Stimulated activated CD4-positive, alpha-beta T cell treated with anti-CD3 and anti-CD28 coated beads, Interleukin-15, amount 100 ng/mL, for 24 hours (primary cell): Measurements from ENCODE around the gene CCDC148.
"Not testable (repeated sequence)": the region's sequence is repeated elsewhere in the genome, so short reads cannot be mapped to it uniquely, and the experiment has no call there.

Experiments used
- DNase-seq: peaks from one replicate; pipeline ENCODE4 v3.0.0-alpha.2; 2020

Gene CCDC148

DNA sequence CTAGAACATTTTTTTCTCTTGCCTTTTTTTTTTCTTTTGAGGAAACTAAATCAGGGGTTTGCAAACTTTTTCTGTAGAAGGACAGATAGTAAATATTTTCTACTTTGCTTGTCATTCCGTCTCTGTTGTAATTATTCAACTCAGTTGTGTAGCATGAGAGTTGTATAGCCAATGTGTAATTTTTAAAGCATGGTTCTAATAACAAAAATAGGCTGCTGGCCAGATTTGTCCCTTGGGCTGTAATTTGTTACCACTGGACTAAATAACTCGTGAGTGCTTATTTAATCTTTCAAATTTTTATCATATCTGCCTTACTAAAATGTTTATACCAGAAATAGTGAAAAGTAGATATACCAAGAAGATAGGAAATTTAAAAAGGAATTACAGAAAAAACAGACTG lies 43.0 kb downstream of the CCDC148 start:
- no peak for DNase-seq

DNA sequence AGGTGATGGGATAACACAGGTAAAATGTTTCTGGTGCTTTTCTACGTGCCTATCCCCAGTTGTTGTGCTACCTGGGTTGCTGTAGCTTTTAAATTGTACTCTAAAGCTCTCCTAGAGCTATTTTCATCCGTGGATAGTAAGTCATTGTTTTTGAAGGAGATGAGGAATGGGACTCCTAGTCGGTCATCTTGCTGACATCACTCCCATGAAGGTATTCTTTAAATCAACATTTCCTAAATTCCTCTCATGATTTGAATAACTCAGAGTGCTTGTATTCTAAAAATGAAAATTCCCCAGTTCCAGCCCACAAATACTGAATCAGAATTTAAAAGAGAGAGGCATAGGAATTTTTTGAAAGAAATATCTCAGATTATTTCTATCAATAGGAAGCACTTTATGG lies 44.3 kb downstream of the CCDC148 start:
- DNase-seq: no peak

DNA sequence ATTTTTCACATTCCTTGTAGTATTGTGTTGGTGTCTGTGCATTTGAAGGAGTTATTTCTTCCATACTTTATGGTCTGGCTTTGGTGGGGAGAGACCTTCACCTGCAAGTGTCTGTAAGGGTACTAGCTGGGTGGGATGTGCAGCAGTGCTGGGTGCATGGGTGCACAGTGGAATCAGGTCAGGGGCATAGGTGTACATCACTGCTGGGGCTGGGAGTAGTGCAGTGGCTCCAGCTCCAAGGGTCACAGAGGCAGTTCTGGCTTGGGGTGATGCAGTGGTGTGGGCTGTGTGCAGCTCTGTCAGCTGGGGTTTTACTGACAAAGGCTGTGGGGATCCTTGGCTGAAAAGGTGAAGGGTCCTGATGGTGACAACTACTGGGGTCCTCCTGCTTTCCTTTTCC lies 44.8 kb downstream of the CCDC148 start:
- DNase-seq: no peak

DNA sequence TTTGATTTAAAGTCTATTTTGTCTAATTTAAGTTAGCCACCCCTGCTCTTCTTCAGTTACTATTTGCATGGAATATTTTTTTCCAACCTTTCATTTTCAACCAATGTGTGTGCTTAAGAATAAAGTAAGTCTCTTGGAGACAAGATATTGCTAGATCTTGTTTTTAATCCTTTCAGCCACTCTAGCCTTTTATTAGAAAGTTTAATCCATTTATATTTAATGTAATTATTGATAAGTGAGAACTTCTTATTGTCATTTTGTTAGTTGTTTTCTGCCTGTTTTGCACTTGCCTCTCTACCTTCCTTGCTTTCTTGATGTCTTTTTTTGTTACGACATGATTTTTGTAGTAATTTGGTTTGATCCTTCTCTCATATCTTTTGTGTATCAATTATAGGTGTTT lies 46.4 kb downstream of the CCDC148 start:
- no peak for DNase-seq

DNA sequence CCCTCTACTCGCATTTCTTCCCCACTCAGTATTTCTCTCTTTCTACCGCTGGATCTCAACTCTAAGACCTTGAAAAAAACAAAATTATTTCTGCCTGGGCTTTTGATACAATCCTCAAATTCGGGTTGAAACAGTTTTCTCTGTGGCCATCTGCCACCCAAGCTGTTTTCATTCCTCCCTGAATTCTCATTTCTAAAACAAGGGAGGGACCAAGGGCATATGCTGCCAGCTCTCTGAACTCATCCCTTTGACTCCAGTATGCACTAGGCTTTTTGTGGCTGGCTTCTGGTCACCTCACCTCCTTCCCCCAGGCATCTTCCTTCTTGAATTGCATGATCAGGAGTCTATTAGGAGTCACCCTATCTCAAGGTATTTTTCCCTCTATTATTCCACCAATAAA lies 49.5 kb downstream of the CCDC148 start:
- no peak for DNase-seq

DNA sequence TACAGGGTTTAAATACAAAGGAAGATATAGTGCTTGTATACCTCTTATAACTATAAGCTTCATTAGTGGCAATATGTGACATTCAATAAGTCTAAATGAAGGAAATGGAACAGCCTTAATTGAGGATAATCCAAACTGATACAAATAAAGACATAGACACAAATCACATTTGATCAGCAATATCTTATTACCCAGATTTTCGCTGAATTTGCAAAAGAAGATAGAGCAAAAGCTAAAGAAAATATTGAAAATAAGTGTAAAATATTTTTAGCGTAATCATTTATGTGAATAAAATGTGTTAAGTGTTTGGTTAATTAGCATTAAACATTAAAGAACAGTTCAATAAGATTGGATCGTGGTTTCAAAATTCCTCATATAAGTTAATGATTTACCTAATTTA lies 51.2 kb downstream of the CCDC148 start:
- DNase-seq: no peak

DNA sequence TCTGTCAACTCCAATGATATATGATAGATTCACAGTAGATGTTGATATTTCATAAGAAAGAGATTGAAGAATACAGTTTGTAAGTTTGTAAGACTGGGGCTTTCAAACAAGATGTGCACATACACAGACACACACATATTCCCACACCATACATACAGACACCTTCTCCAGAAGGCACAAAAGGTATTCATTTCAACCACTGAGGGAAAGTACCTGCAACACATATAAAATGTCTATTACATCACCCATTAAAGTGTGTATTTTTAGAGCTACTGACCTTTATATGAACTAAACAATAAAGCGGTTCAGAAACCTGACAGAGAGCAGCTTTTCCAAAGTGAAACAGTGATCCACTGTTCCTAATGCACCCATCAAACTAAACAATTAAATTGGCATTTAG lies 53.3 kb downstream of the CCDC148 start:
- DNase-seq: no peak

DNA sequence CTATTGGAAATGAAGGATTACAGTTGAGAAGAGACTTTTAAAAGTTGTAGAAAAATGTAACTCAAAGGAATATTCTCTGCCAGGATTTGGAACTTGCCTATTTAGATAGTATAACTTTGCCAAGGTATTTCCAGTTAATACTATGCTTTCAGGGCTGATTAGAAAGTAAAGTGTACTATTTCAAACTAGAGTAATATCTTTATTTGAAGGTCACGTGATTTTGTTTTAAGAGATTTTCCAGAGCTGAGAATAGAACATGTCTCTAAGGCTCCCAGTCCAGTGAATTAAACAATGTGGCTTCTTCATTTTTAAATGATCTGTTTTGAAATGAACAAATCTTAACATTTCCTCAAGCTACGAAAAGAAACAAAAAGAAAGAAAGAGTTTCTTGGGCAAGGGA lies 53.9 kb downstream of the CCDC148 start:
- no peak for DNase-seq

DNA sequence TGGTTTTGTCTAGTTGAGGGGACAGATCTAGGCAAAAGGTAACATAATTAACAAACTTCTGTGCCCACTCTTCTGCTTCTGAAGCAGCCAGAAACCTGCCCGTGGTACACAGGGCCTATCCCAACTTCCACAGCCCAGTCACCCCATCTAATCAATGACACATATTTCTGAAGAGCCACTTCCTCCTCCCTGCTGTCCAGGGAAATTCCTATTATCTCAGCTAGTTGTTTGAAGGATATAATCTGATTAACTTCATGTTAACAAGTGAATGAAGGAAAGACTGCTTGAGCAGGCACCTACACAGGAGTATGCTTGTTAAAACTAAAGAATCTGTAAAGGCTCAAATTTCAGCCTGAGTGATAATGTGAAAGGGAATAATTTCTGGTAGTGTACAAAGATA lies 61.4 kb downstream of the CCDC148 start:
- DNase-seq: no peak

DNA sequence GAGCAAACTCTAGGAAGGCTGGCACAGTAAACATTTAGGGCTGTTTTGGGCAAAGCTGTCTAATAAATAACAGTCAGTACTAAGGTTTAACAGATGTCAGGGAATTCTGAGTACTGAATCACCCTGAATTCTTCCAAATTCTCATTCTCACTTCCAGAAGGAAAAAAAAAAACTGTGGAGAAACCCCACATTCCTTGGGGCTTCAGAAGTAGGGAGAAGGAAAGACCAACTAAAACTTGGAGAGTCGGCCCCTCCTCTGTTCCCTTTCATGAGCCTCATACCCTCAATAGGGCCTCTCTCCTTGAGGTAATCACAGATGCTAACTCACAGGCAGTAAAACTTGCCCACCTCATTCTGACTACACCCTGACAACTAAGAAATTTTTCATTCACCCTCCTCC lies 62.1 kb downstream of the CCDC148 start:
- DNase-seq: no peak

DNA sequence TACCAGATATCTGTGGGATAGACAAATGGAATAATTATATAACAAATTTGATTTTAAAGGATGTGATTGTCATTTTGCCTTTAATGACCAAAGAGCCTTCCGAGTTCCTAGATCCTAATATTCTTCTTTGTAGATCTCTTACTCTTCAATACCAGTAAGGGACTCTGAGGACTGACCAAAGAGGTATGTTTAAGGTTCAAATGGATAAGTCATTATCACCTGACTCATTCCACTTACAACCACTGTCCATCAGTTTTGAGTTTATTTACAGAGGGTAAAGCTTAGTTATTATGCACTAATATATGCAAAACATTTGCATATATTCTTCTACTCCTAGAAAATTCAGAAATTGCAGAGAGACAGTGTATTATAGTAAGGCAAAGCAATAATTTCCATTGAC lies 62.7 kb downstream of the CCDC148 start:
- DNase-seq: no peak

DNA sequence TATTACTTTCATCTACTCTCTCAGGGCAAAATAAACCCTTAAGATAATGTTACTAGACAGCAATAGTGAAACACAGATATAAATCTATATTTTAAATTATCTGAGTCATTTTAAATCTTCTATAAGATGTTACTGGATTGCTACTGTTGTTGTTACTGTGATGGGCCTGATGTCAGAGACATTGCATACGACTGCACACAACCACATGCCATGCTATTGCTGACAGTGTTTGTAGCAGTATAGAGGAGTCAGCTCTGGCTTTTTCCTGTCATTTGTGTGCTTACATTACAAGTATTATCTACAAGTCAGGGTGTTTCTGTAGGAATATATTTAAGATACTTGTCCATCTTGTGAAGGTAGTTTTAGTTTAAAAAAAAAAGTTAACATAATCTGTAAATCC lies 63.9 kb downstream of the CCDC148 start:
- DNase-seq: no peak

DNA sequence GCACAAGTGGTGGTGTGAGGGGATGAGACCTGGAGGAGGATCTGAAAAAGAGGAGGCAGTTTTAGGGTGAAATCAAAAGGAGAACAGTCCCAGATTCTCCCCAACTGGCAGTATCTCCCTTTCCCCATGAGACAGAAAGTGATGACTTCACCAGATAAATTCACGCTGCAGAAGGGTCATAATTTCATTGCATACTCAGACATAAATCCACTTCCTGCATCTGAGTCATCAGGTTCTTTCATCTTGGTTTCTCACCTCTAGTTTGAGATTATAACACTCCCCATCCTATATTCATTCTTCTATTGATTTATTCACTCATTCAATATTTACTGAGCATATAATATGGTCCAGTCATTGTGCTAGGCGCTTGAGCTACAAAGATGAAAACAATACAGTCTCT lies 64.7 kb downstream of the CCDC148 start:
- peak; percentile 1 for DNase-seq

DNA sequence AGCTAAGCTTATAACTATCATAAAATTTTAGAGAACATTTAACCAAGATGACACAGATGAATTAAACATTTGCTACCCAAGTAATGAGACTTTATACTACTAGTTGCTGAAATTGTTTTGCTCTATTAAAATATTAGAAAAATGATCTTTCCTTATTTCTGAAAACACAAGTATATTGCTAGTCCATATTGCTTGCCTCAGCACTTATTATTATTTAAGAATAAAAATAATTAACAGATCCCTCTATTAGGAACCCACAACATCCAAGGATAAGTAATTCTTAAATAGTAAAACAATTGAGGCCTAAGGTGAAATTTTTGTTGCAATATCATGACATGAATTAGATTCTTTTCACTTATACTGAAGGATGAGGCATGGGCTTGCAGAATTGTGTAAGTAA lies 65.2 kb downstream of the CCDC148 start:
- DNase-seq: no peak

DNA sequence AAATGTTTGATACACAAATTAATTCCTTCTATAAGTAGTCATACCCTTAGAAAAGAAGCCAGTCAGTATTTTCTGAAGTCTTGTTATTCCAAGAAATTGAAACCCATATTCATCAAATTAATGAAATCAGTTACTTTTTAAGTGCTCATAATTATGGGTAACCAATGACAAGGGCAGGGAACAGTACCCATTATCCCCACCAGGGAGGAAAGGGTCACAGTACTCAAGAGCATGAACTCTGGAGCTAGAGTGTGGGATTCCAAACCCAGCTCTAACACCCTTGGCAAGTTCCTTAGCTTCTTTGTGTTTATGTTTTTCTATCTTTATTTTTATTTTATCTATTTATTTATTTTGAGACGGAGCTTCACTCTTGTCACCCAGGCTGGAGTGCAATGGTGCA lies 68.4 kb downstream of the CCDC148 start:
- no peak for DNase-seq

DNA sequence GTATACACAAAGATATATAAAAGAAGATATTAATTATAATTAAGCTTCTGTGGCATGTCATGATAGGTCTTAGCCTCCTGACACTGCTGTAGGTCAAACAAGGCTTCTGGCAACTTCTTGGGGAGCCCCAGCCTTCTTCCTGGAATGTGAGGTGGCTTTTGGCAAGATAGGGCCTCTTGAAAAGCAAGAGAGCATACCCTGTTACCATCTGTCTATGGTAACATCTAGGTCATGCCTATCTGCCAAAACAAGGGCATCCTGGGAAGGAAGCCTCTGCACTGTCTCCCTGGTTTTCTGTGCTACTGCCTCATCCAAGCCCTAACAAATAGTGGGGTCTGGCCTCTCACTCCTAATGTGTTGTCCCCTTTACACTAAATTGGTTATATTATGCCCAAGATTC lies 70.9 kb downstream of the CCDC148 start:
- no peak for DNase-seq

DNA sequence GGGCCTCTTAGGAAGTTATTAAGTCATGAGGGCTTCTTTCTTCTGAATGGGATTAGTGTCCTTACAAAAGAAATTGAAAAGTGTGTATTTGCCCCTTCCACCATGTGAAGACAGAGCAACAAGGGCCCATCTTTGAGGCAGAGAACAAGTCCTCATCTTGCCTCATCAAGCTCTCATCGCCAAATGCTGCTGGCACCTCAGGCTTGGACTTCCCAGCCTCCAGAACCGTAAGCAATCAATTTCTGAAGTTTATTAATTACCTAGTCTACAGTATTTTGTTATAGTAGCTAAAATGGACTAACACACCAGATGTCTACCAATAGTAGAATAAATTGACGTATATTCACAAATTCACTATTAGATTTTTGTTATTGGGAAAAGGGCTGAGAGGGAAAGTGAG lies 74.6 kb downstream of the CCDC148 start:
- DNase-seq: no peak

DNA sequence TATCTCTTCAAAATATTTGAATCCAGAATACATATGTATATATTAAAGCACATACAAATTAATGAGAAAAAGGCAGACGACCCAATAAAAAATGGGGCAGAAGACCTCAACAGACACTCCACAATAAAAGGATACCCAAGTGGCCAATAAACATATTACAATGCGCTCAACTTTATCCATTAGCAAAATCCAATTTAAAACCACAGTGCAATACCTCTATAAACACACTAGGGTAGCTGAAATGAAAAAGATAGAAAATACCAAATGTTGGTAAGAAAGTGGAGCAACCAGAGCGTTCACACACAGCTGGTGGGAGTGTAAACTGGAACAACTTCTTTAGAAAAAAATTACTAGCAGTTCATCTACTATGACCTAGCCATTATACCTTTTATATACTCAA lies 75.3 kb downstream of the CCDC148 start:
- no peak for DNase-seq

DNA sequence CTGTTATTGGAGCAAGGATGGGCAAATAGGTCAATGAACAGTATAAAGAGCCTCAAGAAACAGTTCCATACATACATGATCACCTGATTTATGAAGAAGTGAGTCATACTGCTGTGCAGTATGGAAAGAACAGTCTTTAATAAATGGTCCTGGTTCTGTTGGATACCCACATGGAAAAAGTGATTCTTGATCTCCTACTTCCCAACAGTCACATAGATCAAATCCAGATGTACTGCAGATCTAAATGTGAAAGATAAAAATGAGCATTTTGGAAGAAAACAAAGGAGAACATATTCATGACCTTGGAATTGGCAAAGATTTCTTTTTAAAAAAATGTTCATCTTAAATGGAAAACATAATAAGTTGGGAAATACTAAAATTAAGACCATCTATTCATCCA lies 75.8 kb downstream of the CCDC148 start:
- no peak for DNase-seq

DNA sequence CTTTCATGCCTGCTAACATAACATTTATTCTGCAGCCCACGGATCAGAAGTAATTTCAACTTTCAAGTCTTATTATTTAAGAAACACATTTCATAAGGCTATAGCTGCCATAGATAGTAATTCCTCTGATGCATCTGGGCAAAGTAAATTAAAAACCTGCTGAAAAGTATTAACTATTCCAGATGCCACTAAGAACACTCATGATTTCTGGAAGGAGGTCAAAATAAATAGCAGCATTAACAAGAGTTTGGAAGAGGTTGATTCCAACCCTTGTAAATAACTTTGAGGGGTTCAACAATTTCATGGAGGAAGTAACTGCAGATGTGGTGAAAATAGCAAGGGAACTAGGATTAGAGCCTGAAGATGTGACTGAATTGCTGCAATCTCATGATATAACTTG lies 77.6 kb downstream of the CCDC148 start:
- no peak for DNase-seq

DNA sequence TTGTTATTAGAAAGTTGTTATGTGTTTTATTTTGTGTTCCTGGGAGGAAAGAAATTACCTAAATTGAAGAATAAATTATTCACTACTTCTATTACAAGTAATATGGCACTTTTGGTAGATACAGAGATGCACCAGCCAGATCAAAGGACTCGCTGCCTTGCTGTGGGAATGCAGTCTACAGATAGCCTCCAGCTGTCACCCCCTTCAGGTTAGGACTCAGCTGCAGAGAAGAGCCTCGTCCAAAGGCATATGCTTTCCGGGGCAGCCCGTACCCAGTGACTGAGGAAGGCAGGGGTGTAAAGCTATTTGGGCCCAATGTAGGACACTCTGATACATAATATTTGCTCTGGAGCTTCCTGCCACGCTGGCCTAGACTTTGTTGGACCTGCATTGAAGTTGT lies 90.2 kb downstream of the CCDC148 start:
- no peak for DNase-seq

DNA sequence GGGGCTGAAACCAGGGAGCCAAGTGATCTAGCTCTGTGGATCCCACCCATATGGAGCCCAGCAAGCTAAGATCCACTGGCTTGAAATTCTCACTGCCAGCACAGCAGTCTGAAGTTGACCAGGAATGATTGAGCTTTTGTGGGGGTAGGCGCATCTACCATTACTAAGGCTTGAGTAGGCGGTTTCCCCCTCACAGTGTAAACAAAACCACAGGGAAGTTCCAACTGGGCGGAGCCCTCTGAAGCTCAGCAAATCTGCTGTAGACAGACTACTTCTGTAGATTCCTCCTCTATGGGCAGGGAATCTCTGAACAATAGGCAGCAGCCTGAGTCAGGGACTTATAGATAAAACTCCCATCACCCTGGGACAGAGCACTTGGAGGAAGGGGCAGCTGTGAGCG lies 96.7 kb downstream of the CCDC148 start:
- DNase-seq: peak; percentile 21

DNA sequence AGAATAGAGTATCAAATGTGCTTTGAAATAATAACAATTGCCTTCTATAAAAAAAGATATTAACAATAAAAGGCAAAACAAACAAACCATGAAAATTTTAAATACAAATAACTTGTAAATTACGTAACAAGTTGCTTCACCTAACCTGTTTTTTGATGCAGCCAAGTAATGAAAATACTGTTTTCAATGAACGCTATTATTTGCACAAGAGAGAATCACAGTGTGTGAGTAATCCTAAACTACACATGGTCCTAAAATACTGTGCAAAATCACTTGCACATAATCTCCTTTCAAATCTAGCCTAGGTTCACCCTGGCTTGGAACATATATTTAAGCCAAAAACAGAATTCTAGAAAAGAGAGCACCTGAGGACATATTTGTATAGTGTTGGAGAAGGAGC lies 98.9 kb downstream of the CCDC148 start:
- DNase-seq: no peak

DNA sequence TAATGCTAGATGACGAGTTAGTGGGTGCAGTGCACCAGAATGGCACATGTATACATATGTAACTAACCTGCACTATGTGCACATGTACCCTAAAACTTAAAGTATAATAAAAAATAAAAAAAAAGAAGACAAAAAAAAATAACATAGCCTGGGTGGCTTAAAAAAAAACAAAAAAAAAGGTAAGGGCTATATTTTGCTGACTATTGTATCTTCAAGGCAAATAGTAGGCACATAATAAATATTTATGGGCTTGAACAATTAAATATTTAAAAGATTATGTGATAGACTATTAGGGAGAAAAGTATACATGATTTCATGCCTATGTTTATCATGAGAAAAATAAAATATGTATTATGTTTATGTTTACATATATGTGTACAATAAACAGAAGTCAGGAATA lies 99.4 kb downstream of the CCDC148 start:
- no peak for DNase-seq

DNA sequence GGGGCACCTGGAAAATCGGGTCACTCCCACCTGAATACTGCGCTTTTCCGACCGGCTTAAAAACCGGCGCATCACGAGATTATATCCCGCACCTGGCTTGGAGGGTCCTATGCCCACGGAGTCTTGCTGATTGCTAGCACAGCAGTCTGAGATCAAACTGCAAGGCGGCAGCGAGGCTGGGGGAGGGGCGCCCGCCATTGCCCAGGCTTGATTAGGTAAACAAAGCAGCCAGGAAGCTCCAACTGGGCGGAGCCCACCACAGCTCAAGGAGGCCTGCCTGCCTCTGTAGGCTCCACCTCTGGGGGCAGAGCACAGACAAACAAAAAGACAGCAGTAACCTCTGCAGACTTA lies 105.1 kb downstream of the CCDC148 start:
- not testable (repeated sequence) for DNase-seq

DNA sequence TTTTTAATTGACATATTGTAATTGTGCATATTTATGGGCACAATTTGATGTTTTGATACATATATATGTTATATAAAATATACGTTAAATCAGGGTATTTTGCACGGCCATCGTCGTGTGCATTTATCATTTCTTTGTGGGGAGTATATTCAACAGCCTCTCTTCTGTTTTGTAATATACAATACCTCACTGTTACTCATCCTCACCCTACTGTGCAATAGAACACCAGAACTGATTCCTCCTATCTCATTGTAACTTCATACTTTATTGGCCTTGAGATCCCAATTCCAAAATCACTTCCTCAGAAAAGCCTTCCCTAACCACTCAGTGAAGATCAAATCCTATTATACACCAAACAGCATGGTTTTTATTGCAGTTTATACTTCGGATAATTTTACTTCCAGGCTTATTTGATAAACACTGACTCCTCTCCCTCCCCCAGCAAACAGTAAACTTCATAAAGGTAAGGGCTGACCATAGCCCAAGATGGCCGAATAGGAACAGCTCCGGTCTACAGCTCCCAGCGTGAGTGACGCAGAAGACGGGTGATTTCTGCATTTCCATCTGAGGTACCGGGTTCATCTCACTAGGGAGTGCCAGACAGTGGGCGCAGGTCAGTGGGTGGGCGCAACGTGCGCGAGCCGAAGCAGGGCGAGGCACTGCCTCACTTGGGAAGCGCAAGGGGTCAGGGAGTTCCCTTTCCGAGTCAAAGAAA lies 105.6 kb downstream of the CCDC148 start:
- DNase-seq: not testable (repeated sequence)
